SK-N-MC (cell line): ENCODE measurements around the gene VPS39.

ENCODE experiments used
- EZH2 ChIP-seq: fragments of 200-600 bp; sonication (generic); IDR thresholded peaks from one replicate; pipeline ENCODE4 v1.6.1; 2017; ENCODE audit warnings: antibody characterized with exemption
- FOXP2 ChIP-seq: optimal IDR thresholded peaks from 2 replicates; pipeline ENCODE3; 2011; ENCODE audit warnings: mild to moderate bottlenecking, moderate library complexity; ENCODE audit not compliant: insufficient read depth; ENCODE audit errors: extremely low read length, control extremely low read depth
- POLR2AphosphoS5 ChIP-seq: IDR thresholded peaks from 2 replicates; pipeline ENCODE4 v1.6.1; 2012; ENCODE audit warnings: mild to moderate bottlenecking, low read depth, low read length, borderline replicate concordance

- TF ChIP-seq POLR2AphosphoS5 (no peak), EZH2 (no peak), FOXP2 (no peak)
These were observed 87.8 kb downstream of the VPS39 start for GRCh38 chr15:42120285-42120684.
